NB4 (cell line): Measurements from ENCODE around the gene HHIPL1.

ENCODE experiments used
- POLR2A ChIP-seq: IDR thresholded peaks from 2 replicates; pipeline ENCODE4 v1.6.1; 2011; ENCODE audit warnings: mild to moderate bottlenecking; ENCODE audit not compliant: insufficient read length; ENCODE audit errors: extremely low read depth
- TF ChIP-seq, protein P1 (sequence below): IDR thresholded peaks from one replicate; pipeline ENCODE4 v1.5.1; 2012; ENCODE audit warnings: low read depth, low read length

GRCh38 chr14:99596071-99596627 lies 48.8 kb upstream of the HHIPL1 start:
- no peak for TF ChIP-seq POLR2A
- TF ChIP-seq, protein P1, sequence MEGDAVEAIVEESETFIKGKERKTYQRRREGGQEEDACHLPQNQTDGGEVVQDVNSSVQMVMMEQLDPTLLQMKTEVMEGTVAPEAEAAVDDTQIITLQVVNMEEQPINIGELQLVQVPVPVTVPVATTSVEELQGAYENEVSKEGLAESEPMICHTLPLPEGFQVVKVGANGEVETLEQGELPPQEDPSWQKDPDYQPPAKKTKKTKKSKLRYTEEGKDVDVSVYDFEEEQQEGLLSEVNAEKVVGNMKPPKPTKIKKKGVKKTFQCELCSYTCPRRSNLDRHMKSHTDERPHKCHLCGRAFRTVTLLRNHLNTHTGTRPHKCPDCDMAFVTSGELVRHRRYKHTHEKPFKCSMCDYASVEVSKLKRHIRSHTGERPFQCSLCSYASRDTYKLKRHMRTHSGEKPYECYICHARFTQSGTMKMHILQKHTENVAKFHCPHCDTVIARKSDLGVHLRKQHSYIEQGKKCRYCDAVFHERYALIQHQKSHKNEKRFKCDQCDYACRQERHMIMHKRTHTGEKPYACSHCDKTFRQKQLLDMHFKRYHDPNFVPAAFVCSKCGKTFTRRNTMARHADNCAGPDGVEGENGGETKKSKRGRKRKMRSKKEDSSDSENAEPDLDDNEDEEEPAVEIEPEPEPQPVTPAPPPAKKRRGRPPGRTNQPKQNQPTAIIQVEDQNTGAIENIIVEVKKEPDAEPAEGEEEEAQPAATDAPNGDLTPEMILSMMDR = no peak
